B cell (primary cell): ENCODE results near the gene RCHY1. TPM values are rescaled to one million over a fixed set of nuclear protein-coding genes. Genes with fewer than 3 reads are reported as not detected.

Source experiments
- ATAC-seq: fragments of 200-7000 bp; cut with Tn5 transposase; one replicate; pipeline ENCODE4 v1.10.0; 2021; ENCODE audit warnings: low read depth, mild to moderate bottlenecking, moderate number of reproducible peaks, moderate library complexity
- CTCF ChIA-PET: fragments of 350-600 bp; sonication (Branson Sonifier 250); formaldehyde crosslinking; loops from one replicate; lab custom pipeline; 2021; ENCODE audit warnings: antibody characterized with exemption, inconsistent platforms; lab: Charles Lee
- POLR2A ChIA-PET: fragments of 350-600 bp; sonication (Branson Sonifier 250); formaldehyde crosslinking; loops from one replicate; lab custom pipeline; 2021; ENCODE audit warnings: antibody characterized with exemption; lab: Charles Lee
- DNase-seq: peaks from one replicate; pipeline ENCODE4 v3.0.0; 2013
- H2AFZ ChIP-seq: 2 replicates; pipeline ENCODE4 v1.6.1; 2012; ENCODE audit warnings: mild to moderate bottlenecking, low read depth, low read length; ENCODE audit not compliant: insufficient read depth, poor library complexity, severe bottlenecking
- H3K27ac ChIP-seq, 2 donors: 1 replicate in 1 of 2; 2 replicates in 1 of 2; pipeline ENCODE4 v1.5.1; 2012 to 2013; ENCODE audit warnings: low read length in 2 of 2, mild to moderate bottlenecking in 2 of 2, moderate library complexity in 1 of 2
- H3K27me3 ChIP-seq, 4 experiments: fragments of 200-600 bp in 1 of 4; sonication (generic) in 1 of 4; replicated peaks in 1 of 4; 1 replicate in 2 of 4; 2 replicates in 2 of 4; pipeline versions ENCODE4 v1.6.1 to v1.7.0; 2013 to 2016; ENCODE audit warnings: low read length in 3 of 4, mild to moderate bottlenecking in 2 of 4, mixed read lengths in 1 of 4, moderate library complexity in 1 of 4; ENCODE audit not compliant: insufficient read depth in 4 of 4, control insufficient read depth in 3 of 4; ENCODE audit errors: control extremely low read depth in 1 of 4
- H3K36me3 ChIP-seq, 2 experiments: replicated peaks in 1 of 2; 1 replicate in 1 of 2; 2 replicates in 1 of 2; pipeline versions ENCODE4 v1.6.1 to v1.7.1; 2013; ENCODE audit warnings: low read length in 1 of 2; ENCODE audit not compliant: insufficient read depth in 2 of 2, control insufficient read depth in 1 of 2; ENCODE audit errors: control extremely low read depth in 1 of 2, extremely low read depth in 1 of 2
- H3K4me1 ChIP-seq, 2 donors: fragments of 200-600 bp in 1 of 2; sonication (generic) in 1 of 2; 1 replicate in 1 of 2; 2 replicates in 1 of 2; pipeline versions ENCODE4 v1.5.1 to v1.6.1; 2013 to 2017; ENCODE audit warnings: low read length in 2 of 2; ENCODE audit not compliant: control insufficient read depth in 2 of 2, insufficient read depth in 2 of 2
- H3K4me2 ChIP-seq: replicated peaks from 2 replicates; pipeline ENCODE3; 2012; ENCODE audit warnings: mild to moderate bottlenecking, low read depth, low read length; ENCODE audit not compliant: poor library complexity, severe bottlenecking
- H3K4me3 ChIP-seq, 5 experiments: fragments of 200-600 bp in 1 of 5; sonication (generic) in 1 of 5; 1 replicate in 3 of 5; 2 replicates in 2 of 5; pipeline versions ENCODE4 v1.5.1 to v1.7.0; 2011 to 2016; ENCODE audit warnings: low read length in 4 of 5, mild to moderate bottlenecking in 4 of 5, low read depth in 2 of 5, control low read depth in 1 of 5, moderate library complexity in 1 of 5; ENCODE audit not compliant: insufficient read depth in 1 of 5; ENCODE audit errors: control extremely low read depth in 1 of 5, extremely low read depth in 1 of 5
- H3K79me2 ChIP-seq: fragments of 200-600 bp; sonication (generic); one replicate; pipeline ENCODE4 v1.6.0; 2016; ENCODE audit warnings: low read length; ENCODE audit not compliant: control insufficient read depth, insufficient read depth
- H3K9ac ChIP-seq: fragments of 200-600 bp; sonication (generic); 2 replicates; pipeline ENCODE4 v1.6.1; 2017; ENCODE audit warnings: mild to moderate bottlenecking, low read length, moderate library complexity
- H3K9me3 ChIP-seq, 3 donors: one replicate each; pipeline versions ENCODE4 v1.6.1 to v1.7.1; 2013; ENCODE audit warnings: low read length in 2 of 3; ENCODE audit not compliant: control insufficient read depth in 2 of 3, insufficient read depth in 1 of 3; ENCODE audit errors: control extremely low read depth in 1 of 3
- H4K20me1 ChIP-seq: 2 replicates; pipeline ENCODE4 v1.6.0; 2012; ENCODE audit warnings: mild to moderate bottlenecking, low read length; ENCODE audit not compliant: insufficient read depth, control insufficient read depth, poor library complexity, severe bottlenecking
- H3K27ac Mint-ChIP-seq: one replicate; pipeline ENCODE4 v1.8.0; 2021; ENCODE audit warnings: mixed read lengths
- H3K27me3 Mint-ChIP-seq: one replicate; pipeline ENCODE4 v1.8.0; 2021; ENCODE audit warnings: mixed read lengths
- H3K4me1 Mint-ChIP-seq: one replicate; pipeline ENCODE4 v1.8.0; 2021; ENCODE audit warnings: mixed read lengths
- H3K4me3 Mint-ChIP-seq: one replicate; pipeline ENCODE4 v1.8.0; 2021; ENCODE audit warnings: mixed read lengths
- H3K9me3 Mint-ChIP-seq: one replicate; pipeline ENCODE4 v1.8.0; 2022; ENCODE audit warnings: mixed read lengths; ENCODE audit not compliant: insufficient read depth
- EZH2 ChIP-seq: IDR thresholded peaks from 2 replicates; pipeline ENCODE4 v1.6.1; 2012; ENCODE audit warnings: borderline replicate concordance, low read depth, mild to moderate bottlenecking, moderate library complexity, low read length; ENCODE audit not compliant: insufficient read depth, poor library complexity, severe bottlenecking
- WGBS: methylation state at CpG from one replicate; pipeline ENCODE4 v1.1.5; 2013; ENCODE audit warnings: missing lambda C conversion rate; ENCODE audit not compliant: insufficient coverage; 5-methylcytosine and 5-hydroxymethylcytosine counted together
- intact Hi-C: fragments of 100-400 bp; cut with micrococcal nuclease; formaldehyde crosslinking; loops from one replicate; pipeline ENCODE4 v1.10.0; 2022
- polyA plus RNA-seq: library from polyadenylated mRNA; depleted of rRNA; stranded (reverse); fragments of >200 nt; gene quantifications from 2 replicates; pipeline ENCODE4 v1.2.3, GENCODE V29; 2012
- total RNA-seq, 2 donors: library from RNA; stranded (reverse); fragments of 120-200 nt in 1 of 2; gene quantifications; 1 replicate in 1 of 2; 2 replicates in 1 of 2; pipeline versions ENCODE4 v1.2.3 to v1.2.4, GENCODE V29; 2013 to 2022
- TF ChIP-seq, protein P1 (sequence below): fragments of 200-600 bp; IDR thresholded peaks from one replicate; pipeline ENCODE4 v1.8.0; 2022; ENCODE audit warnings: antibody characterized with exemption, mild to moderate bottlenecking

The RCHY1 gene
- total and polyA plus RNA-seq, 2 donors (not counting 1 experiment from before 2014, with no cell fraction given) = 19.8 to 33.3 TPM

DNA sequence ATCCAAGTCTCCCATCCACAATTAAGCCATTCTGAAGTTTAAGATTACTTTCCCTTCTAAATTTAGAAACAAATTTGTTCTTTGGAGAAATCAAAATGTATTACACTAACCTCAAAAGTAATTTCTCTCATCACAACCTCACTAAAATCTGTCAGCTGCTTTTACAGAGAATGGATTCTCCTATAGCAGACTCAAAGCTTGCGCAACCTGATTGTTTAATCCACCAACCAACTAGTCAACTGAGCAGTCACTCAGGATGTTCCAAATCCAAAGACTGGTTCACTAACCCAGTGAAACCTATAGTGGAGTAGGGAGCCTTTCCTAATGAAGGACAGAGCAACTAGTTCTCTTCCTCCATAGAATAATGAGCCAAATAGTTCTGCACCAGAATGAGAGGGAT lies 44.3 kb downstream of the RCHY1 start:
- POLR2A ChIA-PET = no interaction called here
- no peaks in the 10 kb centered on the region for H3K9me3 Mint-ChIP-seq
- H3K4me1 Mint-ChIP-seq = no peaks in the 10 kb centered on the region
- H3K27me3 Mint-ChIP-seq = no peaks in the 10 kb centered on the region
- ATAC-seq (no peak), DNase-seq (no peak)
- Histone ChIP-seq H3K27me3 (no peaks in the 10 kb centered on the region), H4K20me1 (no peaks in the 10 kb centered on the region), H2AFZ (no peak overlapping the region), H3K36me3 (no peaks in the 10 kb centered on the region), H3K4me2 (no peak overlapping the region), H3K9me3 (peaks cover 0 to 1% (median 0%) of the 10 kb centered on the region in 3 donors), H3K79me2 (no peaks in the 10 kb centered on the region), H3K27ac (no peak overlapping the region), H3K4me1 (no peaks in the 10 kb centered on the region), H3K4me3 (no peak overlapping the region), H3K9ac (no peak overlapping the region)
- H3K4me3 Mint-ChIP-seq = no peak overlapping the region
- no CpG with 5 or more reads among the region's 1 CpG for WGBS
- CTCF ChIA-PET = no interaction called here
- no peak overlapping the region for H3K27ac Mint-ChIP-seq
- TF ChIP-seq EZH2 = no peak
- TF ChIP-seq, protein P1, sequence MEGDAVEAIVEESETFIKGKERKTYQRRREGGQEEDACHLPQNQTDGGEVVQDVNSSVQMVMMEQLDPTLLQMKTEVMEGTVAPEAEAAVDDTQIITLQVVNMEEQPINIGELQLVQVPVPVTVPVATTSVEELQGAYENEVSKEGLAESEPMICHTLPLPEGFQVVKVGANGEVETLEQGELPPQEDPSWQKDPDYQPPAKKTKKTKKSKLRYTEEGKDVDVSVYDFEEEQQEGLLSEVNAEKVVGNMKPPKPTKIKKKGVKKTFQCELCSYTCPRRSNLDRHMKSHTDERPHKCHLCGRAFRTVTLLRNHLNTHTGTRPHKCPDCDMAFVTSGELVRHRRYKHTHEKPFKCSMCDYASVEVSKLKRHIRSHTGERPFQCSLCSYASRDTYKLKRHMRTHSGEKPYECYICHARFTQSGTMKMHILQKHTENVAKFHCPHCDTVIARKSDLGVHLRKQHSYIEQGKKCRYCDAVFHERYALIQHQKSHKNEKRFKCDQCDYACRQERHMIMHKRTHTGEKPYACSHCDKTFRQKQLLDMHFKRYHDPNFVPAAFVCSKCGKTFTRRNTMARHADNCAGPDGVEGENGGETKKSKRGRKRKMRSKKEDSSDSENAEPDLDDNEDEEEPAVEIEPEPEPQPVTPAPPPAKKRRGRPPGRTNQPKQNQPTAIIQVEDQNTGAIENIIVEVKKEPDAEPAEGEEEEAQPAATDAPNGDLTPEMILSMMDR = no peak
- intact Hi-C loops = loop anchor here (2.0 to 5.0 kb wide), 2 partner anchors 537 to 593 kb away; partner anchors contain the start of gene PARM1

DNA sequence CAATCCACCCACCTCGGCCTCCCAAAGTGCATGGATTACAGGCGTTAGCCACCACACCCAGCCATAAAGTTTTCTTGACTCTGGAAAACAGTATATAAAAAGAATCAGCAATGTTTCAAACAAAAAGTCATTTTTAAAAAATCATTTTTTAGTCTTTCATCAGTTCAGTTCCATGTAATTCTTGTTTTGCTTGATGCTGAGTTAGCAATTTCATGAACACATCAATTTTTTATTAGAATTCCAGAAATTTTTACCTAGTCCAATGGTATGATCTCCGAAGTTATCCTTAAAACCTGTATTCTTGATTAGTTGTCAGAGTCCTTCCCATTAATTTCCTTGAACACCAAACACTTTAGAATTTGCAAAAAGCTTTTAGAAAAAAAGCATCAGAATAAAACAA lies 56.8 kb downstream of the RCHY1 start:
- CTCF ChIA-PET = no interaction called here
- no peak overlapping the region for H3K4me2 ChIP-seq
- H3K27ac ChIP-seq = no peak overlapping the region
- ATAC-seq (no peak), DNase-seq (no peak)
- no peak overlapping the region for H2AFZ ChIP-seq
- no peaks in the 10 kb centered on the region for H4K20me1 ChIP-seq
- H3K4me3 ChIP-seq = no peak overlapping the region
- H3K4me1 Mint-ChIP-seq = no peaks in the 10 kb centered on the region
- POLR2A ChIA-PET = no interaction called here
- H3K9ac ChIP-seq = no peak overlapping the region
- peaks cover 0 to 5% (median 0%) of the 10 kb centered on the region in 3 donors for H3K9me3 ChIP-seq
- TF ChIP-seq, protein P1 = no peak
- TF ChIP-seq EZH2 = no peak
- no peaks in the 10 kb centered on the region for H3K4me1 ChIP-seq
- no peak overlapping the region for H3K27ac Mint-ChIP-seq
- H3K36me3 ChIP-seq = no peaks in the 10 kb centered on the region
- no CpG with 5 or more reads among the region's 3 CpGs for WGBS
- no peaks in the 10 kb centered on the region for H3K9me3 Mint-ChIP-seq
- no peaks in the 10 kb centered on the region for H3K79me2 ChIP-seq
- peaks cover 21% of the 10 kb centered on the region for H3K27me3 Mint-ChIP-seq
- intact Hi-C loops = no loop called here
- H3K27me3 ChIP-seq = peaks cover 0 to 6% (median 3%) of the 10 kb centered on the region in 4 experiments
- no peak overlapping the region for H3K4me3 Mint-ChIP-seq
